ENCODE data around the gene ACAD8.
"Not testable (repeated sequence)": the region's sequence is repeated elsewhere in the genome, so short reads cannot be mapped to it uniquely, and the experiment has no call there.

Gene ACAD8

DNA sequence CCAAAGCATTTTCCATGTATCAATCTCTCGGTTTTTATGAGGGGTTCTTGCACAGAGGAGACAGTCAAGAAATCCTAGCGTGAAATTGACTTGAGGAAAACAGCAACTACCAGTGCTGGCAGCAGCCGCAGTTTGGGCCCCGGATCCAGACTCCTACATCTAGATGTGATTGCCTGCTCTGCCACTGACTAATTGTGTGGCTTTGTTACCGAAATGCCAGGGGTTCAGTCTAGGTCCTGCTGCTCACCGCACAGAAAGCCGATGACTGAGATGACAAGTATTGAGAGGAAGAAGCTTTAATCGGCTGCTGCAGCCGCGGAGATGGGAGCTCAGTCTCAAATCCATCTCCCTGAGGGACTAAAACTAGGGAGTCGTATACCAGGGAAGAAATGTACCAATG lies 14.6 kb downstream of the ACAD8 start:
- DNase-seq = no peak

GRCh38 chr11:134270250-134270714 lies 16.9 kb downstream of the ACAD8 start:
- peak in 1 of 2 experiments; percentile 64 for DNase-seq

DNA sequence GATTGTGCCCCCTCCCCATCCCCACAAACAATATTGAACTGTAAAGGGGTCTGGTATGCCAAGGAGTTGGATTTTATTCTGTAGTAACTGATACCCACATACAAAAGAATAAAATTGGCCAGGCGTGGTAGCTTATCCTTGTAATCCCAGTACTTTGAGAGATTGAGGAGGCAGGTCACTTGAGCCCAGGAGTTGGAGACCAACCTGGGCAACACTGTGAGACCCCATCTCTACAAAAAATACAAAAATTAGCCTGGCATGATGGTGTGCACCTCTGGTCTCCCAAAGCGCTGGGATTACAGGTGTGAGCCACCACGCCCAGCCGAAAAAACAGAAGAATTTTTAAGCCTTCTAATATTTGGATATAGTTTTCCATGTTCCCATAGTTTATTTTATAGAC lies 18.6 kb downstream of the ACAD8 start:
- no peak for DNase-seq

DNA sequence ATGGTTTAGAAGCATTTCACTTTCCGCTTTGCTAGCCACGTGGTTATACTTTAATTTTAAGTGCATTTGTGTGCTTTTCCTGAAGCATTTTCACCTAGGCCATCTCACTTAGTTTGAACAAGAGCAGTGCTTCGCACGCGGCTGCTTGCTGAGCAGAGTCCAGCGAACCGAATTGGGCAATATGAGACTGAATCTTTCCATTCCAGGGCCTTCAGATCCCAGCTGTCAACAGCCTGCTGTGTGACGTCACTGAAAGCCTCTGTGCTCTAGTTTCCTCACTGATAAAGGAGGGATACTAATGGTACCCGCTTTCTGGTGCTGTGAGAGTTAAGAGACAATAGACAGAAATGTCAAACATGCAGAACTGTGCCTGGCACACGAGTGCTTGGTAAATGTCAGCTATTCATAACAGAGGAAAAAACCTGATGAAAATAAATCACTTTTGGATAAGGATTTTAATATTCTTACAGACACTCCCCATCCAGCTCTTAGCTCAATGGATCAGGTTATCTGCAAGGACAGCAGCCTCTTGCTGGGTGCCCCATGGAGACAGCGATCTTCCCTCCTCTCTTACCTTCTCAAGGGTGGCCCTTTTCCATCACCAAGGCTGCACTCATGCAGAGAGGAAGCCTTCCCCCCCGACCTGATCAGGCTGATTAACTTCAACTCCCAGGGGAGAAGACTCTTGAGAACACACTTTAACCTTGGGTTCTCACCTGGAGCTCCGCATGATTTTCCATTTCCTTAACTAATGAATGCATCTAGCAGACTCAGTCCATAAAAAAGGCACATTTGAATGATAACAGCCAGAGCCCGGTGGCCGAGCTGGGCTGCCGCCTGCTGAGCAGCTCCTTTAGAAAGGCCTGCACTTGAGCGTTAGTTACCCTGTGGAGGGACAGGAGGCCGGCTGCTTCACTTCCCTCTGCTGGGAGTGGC lies 19.3 kb downstream of the ACAD8 start:
- peak; percentile 16 to 35 for DNase-seq

GRCh38 chr11:134273317-134273712 lies 19.9 kb downstream of the ACAD8 start:
- no peak for DNase-seq

- DNase-seq = peak in 1 of 2 experiments; percentile 58
These were observed 21.8 kb downstream of the ACAD8 start for GRCh38 chr11:134275188-134275533.

DNA sequence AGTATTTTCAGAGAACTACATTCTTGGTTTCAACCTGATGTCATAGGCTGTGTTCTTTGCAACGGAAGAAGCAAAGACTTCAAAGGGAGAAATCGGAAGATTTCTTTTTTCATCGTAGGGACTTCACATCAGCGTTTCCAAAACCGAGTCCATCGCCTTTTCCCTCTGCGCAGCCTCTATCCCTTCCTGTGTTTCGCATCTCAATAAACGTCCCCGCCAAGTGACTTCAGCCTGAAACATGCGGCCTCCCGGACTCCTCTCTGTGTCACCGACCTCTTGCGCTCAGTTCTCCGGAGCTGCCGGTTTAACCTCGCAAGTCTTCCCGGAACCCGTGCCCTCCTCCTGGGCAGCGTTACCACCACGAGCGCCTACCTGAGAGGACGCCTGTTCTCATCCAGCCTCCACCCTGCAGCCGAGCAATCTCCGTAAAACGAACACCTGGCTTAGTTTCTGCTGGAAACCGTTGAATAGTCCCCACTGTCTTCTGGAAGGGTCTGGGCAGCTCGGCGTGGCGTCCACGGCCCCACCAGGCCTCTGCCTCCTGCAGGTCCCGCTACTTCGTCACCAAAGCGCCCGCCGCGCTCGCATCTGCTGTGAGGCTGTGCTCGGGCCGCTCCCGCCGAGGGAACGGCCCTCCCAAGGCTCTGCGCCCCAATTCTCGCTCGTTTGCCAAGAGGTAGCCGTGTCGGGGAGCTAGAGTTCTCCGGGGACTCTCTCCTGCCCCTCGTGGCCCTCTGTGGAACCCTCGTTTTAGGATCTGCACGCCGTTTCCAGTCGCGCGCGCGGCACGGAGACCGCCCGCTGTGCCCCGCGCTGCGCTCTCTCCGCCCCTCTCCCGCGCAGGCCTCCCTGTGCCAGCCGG lies 22.4 kb downstream of the ACAD8 start, which contains the start of gene GLB1L3:
Gene GLB1L3, plus strand, starts transcription at position 846 of the 862 bp plus-strand sequence. CDS start 362 bp downstream, outside the sequence.
- peak; percentile 60 to 80 for DNase-seq

- peak in 1 of 2 experiments; percentile 56 for DNase-seq
These were observed 23.2 kb downstream of the ACAD8 start for GRCh38 chr11:134276396-134277182.

- no peak for DNase-seq
These were observed 24.0 kb downstream of the ACAD8 start for GRCh38 chr11:134277183-134278001.

GRCh38 chr11:134278356-134278755 lies 25.0 kb downstream of the ACAD8 start:
- DNase-seq = no peak

- DNase-seq = not testable (repeated sequence)
These were observed 28.3 kb downstream of the ACAD8 start for GRCh38 chr11:134281635-134282034.

DNA sequence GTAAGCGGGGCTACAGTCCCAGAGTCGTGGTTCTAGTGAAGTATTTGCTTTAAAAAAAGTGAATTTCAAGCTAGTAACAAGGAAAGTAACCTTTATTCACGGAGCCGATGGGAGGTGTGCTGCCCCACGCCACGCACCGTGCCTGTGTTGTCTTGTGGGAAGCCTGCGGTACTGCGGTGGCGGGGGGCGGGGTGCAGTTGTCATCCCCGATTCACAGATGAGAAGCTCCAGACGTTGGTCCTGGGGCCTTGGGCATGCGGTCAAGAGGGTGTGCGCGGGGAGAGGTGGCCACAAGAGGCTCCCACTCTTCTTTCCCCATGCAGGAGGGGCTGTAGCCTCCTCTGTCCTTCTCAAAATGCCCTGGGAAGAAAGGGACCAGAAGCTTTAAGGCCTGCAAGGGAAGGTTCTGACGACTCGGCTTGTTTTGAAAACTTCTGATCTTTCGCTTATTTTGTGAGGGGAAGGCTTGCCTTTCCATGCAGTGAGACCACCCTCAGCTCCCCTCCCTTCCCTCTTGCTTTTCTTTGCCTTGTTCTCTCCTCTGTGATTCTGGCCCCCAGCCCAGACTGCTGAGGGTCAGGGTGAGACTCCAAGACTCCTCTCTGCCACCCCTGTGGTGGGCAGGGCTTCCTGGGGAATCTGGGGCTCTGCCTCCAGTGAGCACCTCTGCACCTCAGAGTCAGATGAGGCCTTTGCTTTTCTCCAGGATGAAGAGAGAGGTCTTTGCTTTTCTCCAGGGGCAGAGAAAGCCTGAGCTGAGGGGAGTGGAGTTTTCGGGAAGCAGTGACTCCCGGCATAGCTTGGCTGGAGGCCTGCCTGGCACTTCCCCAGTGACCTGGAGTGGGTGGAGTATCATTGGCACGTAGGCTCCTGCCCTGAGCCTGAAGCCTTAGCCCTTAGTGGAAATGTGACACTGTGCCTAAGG lies 29.0 kb downstream of the ACAD8 start:
- DNase-seq = no peak

GRCh38 chr11:134283461-134284230 lies 30.3 kb downstream of the ACAD8 start:
- no peak for DNase-seq

GRCh38 chr11:134284349-134284748 lies 31.0 kb downstream of the ACAD8 start:
- not testable (repeated sequence) for DNase-seq

- DNase-seq = no peak
These were observed 34.2 kb downstream of the ACAD8 start for GRCh38 chr11:134287561-134287960.

- DNase-seq = no peak
These were observed 35.1 kb downstream of the ACAD8 start for GRCh38 chr11:134288486-134288885.

GRCh38 chr11:134289167-134289566 lies 35.8 kb downstream of the ACAD8 start:
- DNase-seq = no peak

DNA sequence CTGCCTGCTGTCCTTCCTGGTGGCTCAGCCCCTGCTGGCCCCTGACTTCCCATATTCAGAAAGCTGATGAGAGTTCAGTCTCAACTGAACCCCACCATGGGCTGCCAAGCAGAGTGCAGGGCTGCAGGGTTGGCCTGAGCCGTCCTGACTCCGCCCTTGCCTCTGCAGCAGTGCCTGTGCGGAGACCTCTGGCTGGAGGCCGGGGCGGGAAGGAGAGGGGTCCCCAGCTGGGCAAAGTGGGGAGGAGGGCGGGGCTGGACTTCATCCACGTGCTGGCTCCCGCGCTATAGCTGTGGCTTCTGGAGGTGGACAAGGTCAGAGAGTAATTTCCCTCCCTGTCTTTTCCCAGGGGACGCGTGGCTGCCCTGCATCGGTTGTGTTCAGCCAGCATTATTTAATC lies 36.4 kb downstream of the ACAD8 start:
- no peak for DNase-seq

GRCh38 chr11:134290646-134291045 lies 37.3 kb downstream of the ACAD8 start:
- DNase-seq = no peak

- DNase-seq = no peak
These were observed 37.8 kb downstream of the ACAD8 start for GRCh38 chr11:134291196-134291595.

Measured in NCI-H524 (cell line).